ENCODE results near the gene PRCP. TPM values are rescaled to one million over a fixed set of nuclear protein-coding genes. Genes with fewer than 3 reads are reported as not detected.

Gene PRCP
- total and polyA plus RNA-seq, 4 donors: 27.3 to 55.2 (median 41.2) TPM

GRCh38 chr11:82782825-82783374, 117.3 kb downstream of the PRCP start:
- H3K27me3 ChIP-seq (ENCODE audit: control insufficient read depth in 4 of 4, insufficient read depth in 4 of 4, low read length in 3 of 4): peaks cover 0 to 4% (median 0%) of the 10 kb centered on the region in 4 donors
- WGBS: 67% methylated on average over 1 of the region's 1 CpG
- TF ChIP-seq CTCF (IDR thresholded peaks at IDR 0.05; ENCODE audit: low read depth, low read length, missing input control) (no peak), SP1 (IDR thresholded peaks at IDR 0.05) (no peak), RAD21 (IDR thresholded peaks at IDR 0.05) (no peak), EGR1 (IDR thresholded peaks at IDR 0.05; ENCODE audit: low read depth in 2 of 2) (no peak), JUND (IDR thresholded peaks at IDR 0.05) (no peak), TAF1 (conservative IDR thresholded peaks at IDR 0.05) (no peak)
- no peak for DNase-seq (ENCODE audit: low spot score)
- H3K9ac ChIP-seq (ENCODE audit: low read depth in 1 of 2, low read length in 2 of 2): no peak overlapping the region
- H3K27ac ChIP-seq (ENCODE audit: low read depth in 1 of 2, low read length in 2 of 2): no peak overlapping the region
- no peaks in the 10 kb centered on the region for H3K9me3 ChIP-seq (ENCODE audit: control insufficient read depth in 4 of 4, low read length in 3 of 4)
- no peaks in the 10 kb centered on the region for H3K36me3 ChIP-seq (ENCODE audit: control insufficient read depth in 4 of 4, insufficient read depth in 3 of 4, low read depth in 1 of 4, low read length in 3 of 4)
- no peaks in the 10 kb centered on the region for H3K4me1 ChIP-seq (ENCODE audit: control insufficient read depth in 4 of 4, insufficient read depth in 4 of 4, low read length in 3 of 4)
- H3K4me3 ChIP-seq (ENCODE audit: low read depth in 1 of 3, low read length in 3 of 3): no peak overlapping the region

DNA sequence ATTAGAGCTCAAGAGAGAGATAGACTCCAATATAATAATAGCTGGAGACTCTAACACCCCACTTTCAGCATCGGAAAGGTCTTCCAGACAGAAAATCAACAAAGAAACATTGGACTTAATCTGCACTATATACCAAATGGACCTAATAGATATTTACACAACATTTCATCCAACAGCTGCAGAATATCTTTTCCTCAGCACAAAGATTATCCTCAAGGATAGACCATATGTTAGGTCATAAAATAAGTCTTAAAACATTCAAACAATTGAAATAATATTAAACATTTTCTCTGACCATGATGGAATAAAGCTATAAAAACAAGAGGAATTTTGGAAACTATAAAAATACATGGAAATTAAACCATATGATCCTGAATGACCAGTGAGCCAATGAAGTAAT, 121.5 kb downstream of the PRCP start:
- no peak for DNase-seq (ENCODE audit: low spot score)
- Histone ChIP-seq H3K36me3 (ENCODE audit: control insufficient read depth in 4 of 4, insufficient read depth in 3 of 4, low read depth in 1 of 4, low read length in 3 of 4) (no peaks in the 10 kb centered on the region), H3K4me3 (ENCODE audit: low read depth in 1 of 3, low read length in 3 of 3) (no peak overlapping the region), H3K9me3 (ENCODE audit: control insufficient read depth in 4 of 4, low read length in 3 of 4) (peaks cover 0 to 3% (median 2%) of the 10 kb centered on the region in 4 donors), H3K27me3 (ENCODE audit: control insufficient read depth in 4 of 4, insufficient read depth in 4 of 4, low read length in 3 of 4) (no peaks in the 10 kb centered on the region), H3K4me1 (ENCODE audit: control insufficient read depth in 4 of 4, insufficient read depth in 4 of 4, low read length in 3 of 4) (no peaks in the 10 kb centered on the region), H3K27ac (ENCODE audit: low read depth in 1 of 2, low read length in 2 of 2) (no peak overlapping the region), H3K9ac (ENCODE audit: low read depth in 1 of 2, low read length in 2 of 2) (no peak overlapping the region)
- TF ChIP-seq CTCF (IDR thresholded peaks at IDR 0.05; ENCODE audit: low read depth, low read length, missing input control): no peak
- 89% methylated on average over 1 of the region's 1 CpG for WGBS

DNA sequence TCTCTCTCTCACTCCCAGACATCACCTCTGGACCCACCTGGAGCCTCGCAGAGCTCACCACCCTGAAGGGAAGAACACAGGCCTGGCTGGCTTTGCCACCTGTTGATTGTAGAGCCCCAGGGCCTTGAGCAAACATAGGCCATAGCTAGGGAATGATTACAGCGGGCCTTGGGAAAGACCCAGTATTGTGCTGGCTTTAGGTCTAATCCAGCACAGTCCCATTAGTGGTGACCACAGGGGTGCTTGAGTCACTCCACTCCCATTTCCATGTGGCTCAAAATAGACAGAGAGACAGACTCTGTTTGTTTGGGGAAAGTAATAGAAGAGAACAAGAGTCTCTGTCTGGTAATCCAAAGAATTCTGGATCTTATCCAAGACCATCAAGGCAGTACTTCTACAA, 123.9 kb downstream of the PRCP start:
- Histone ChIP-seq H3K27me3 (ENCODE audit: control insufficient read depth in 4 of 4, insufficient read depth in 4 of 4, low read length in 3 of 4) (no peaks in the 10 kb centered on the region), H3K9me3 (ENCODE audit: control insufficient read depth in 4 of 4, low read length in 3 of 4) (peaks cover 0 to 3% (median 2%) of the 10 kb centered on the region in 4 donors), H3K4me3 (ENCODE audit: low read depth in 1 of 3, low read length in 3 of 3) (no peak overlapping the region), H3K4me1 (ENCODE audit: control insufficient read depth in 4 of 4, insufficient read depth in 4 of 4, low read length in 3 of 4) (no peaks in the 10 kb centered on the region), H3K36me3 (ENCODE audit: control insufficient read depth in 4 of 4, insufficient read depth in 3 of 4, low read depth in 1 of 4, low read length in 3 of 4) (no peaks in the 10 kb centered on the region), H3K9ac (ENCODE audit: low read depth in 1 of 2, low read length in 2 of 2) (no peak overlapping the region), H3K27ac (ENCODE audit: low read depth in 1 of 2, low read length in 2 of 2) (no peak overlapping the region)
- no peak for DNase-seq (ENCODE audit: low spot score)
- WGBS: 77% methylated on average over 2 of the region's 2 CpGs
- TF ChIP-seq HNF4G (IDR thresholded peaks at IDR 0.05) (no peak), GABPA (IDR thresholded peaks at IDR 0.05 in 1 of 2, conservative IDR thresholded peaks at IDR 0.05 in 1 of 2) (no peak), FOXA1 (IDR thresholded peaks at IDR 0.05) (no peak), MAX (IDR thresholded peaks at IDR 0.05) (no peak)
- TF ChIP-seq, protein P1, sequence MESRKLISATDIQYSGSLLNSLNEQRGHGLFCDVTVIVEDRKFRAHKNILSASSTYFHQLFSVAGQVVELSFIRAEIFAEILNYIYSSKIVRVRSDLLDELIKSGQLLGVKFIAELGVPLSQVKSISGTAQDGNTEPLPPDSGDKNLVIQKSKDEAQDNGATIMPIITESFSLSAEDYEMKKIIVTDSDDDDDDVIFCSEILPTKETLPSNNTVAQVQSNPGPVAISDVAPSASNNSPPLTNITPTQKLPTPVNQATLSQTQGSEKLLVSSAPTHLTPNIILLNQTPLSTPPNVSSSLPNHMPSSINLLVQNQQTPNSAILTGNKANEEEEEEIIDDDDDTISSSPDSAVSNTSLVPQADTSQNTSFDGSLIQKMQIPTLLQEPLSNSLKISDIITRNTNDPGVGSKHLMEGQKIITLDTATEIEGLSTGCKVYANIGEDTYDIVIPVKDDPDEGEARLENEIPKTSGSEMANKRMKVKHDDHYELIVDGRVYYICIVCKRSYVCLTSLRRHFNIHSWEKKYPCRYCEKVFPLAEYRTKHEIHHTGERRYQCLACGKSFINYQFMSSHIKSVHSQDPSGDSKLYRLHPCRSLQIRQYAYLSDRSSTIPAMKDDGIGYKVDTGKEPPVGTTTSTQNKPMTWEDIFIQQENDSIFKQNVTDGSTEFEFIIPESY (IDR thresholded peaks at IDR 0.05): no peak
